Measurements from ENCODE around the gene OR52E1. TPM values are rescaled to one million over a fixed set of nuclear protein-coding genes. Genes with fewer than 3 reads are reported as not detected.

The OR52E1 gene
- not detected for total RNA-seq (ENCODE audit: unreplicated experiment)
- long read RNA-seq: 0 reads

GRCh38 chr11:5069272-5069671 lies at the start of gene OR52E1:
TSS of gene OR52E1 (plus strand) at chr11:5069572.
- no peak for TF ChIP-seq CTCF (IDR thresholded peaks at IDR 0.05; ENCODE audit: unreplicated experiment)
- no peak for DNase-seq (ENCODE audit: low spot score)
- H3K9me3 Mint-ChIP-seq (ENCODE audit: unreplicated experiment): no peaks in the 10 kb centered on the region
- no peak within 1 kb of the TSS for H3K27ac Mint-ChIP-seq (ENCODE audit: unreplicated experiment)
- no peaks in the 10 kb centered on the region for H3K27me3 Mint-ChIP-seq (ENCODE audit: unreplicated experiment)
- no peaks in the 10 kb centered on the region for H3K36me3 Mint-ChIP-seq (ENCODE audit: low read depth, unreplicated experiment)
- no peaks in the 10 kb centered on the region for H3K4me1 Mint-ChIP-seq (ENCODE audit: unreplicated experiment)
- no peak within 1 kb of the TSS for H3K4me3 Mint-ChIP-seq (ENCODE audit: unreplicated experiment)

- no peaks in the 10 kb centered on the region for H3K4me1 Mint-ChIP-seq (ENCODE audit: unreplicated experiment)
- no peak overlapping the region for H3K27ac Mint-ChIP-seq (ENCODE audit: unreplicated experiment)
- no peaks in the 10 kb centered on the region for H3K27me3 Mint-ChIP-seq (ENCODE audit: unreplicated experiment)
Observed at GRCh38 chr11:5021996-5022395, 47.4 kb upstream of the OR52E1 start.

GRCh38 chr11:5036669-5037068 lies 32.7 kb upstream of the OR52E1 start:
- Mint-ChIP-seq H3K27me3 (ENCODE audit: unreplicated experiment) (no peaks in the 10 kb centered on the region), H3K9me3 (ENCODE audit: unreplicated experiment) (no peaks in the 10 kb centered on the region), H3K27ac (ENCODE audit: unreplicated experiment) (no peak overlapping the region), H3K36me3 (ENCODE audit: low read depth, unreplicated experiment) (no peaks in the 10 kb centered on the region), H3K4me3 (ENCODE audit: unreplicated experiment) (no peak overlapping the region), H3K4me1 (ENCODE audit: unreplicated experiment) (peaks cover 4% of the 10 kb centered on the region)
- no peak for DNase-seq (ENCODE audit: low spot score)
- TF ChIP-seq CTCF (IDR thresholded peaks at IDR 0.05; ENCODE audit: unreplicated experiment): no peak

More at GRCh38 chr11:5021996-5022395, 47.4 kb upstream of the OR52E1 start:
- TF ChIP-seq CTCF (IDR thresholded peaks at IDR 0.05; ENCODE audit: unreplicated experiment): no peak
- Mint-ChIP-seq H3K36me3 (ENCODE audit: low read depth, unreplicated experiment) (no peaks in the 10 kb centered on the region), H3K9me3 (ENCODE audit: unreplicated experiment) (no peaks in the 10 kb centered on the region), H3K4me3 (ENCODE audit: unreplicated experiment) (no peak overlapping the region)
- DNase-seq (ENCODE audit: low spot score): no peak

- no peak for TF ChIP-seq CTCF (IDR thresholded peaks at IDR 0.05; ENCODE audit: unreplicated experiment)
- no peaks in the 10 kb centered on the region for H3K36me3 Mint-ChIP-seq (ENCODE audit: low read depth, unreplicated experiment)
- no peak for DNase-seq (ENCODE audit: low spot score)
Observed at GRCh38 chr11:5037926-5038325, 31.4 kb upstream of the OR52E1 start.

GRCh38 chr11:5038341-5038740 lies 31.0 kb upstream of the OR52E1 start:
- no peak for DNase-seq (ENCODE audit: low spot score)
- Mint-ChIP-seq H3K27ac (ENCODE audit: unreplicated experiment) (no peak overlapping the region), H3K4me3 (ENCODE audit: unreplicated experiment) (no peak overlapping the region), H3K9me3 (ENCODE audit: unreplicated experiment) (no peaks in the 10 kb centered on the region), H3K27me3 (ENCODE audit: unreplicated experiment) (no peaks in the 10 kb centered on the region), H3K36me3 (ENCODE audit: low read depth, unreplicated experiment) (no peaks in the 10 kb centered on the region), H3K4me1 (ENCODE audit: unreplicated experiment) (peaks cover 4% of the 10 kb centered on the region)
- no peak for TF ChIP-seq CTCF (IDR thresholded peaks at IDR 0.05; ENCODE audit: unreplicated experiment)

More at GRCh38 chr11:5037926-5038325, 31.4 kb upstream of the OR52E1 start:
- Mint-ChIP-seq H3K27ac (ENCODE audit: unreplicated experiment) (no peak overlapping the region), H3K4me1 (ENCODE audit: unreplicated experiment) (peaks cover 4% of the 10 kb centered on the region), H3K9me3 (ENCODE audit: unreplicated experiment) (no peaks in the 10 kb centered on the region), H3K4me3 (ENCODE audit: unreplicated experiment) (no peak overlapping the region), H3K27me3 (ENCODE audit: unreplicated experiment) (no peaks in the 10 kb centered on the region)

Measured in endothelial cell (in vitro differentiated cells).